GM18867 (cell line): ENCODE results near the gene RSPH3.
"Not testable (repeated sequence)": the region's sequence is repeated elsewhere in the genome, so short reads cannot be mapped to it uniquely, and the experiment has no call there.

Experiments
- ATAC-seq: cut with Tn5 transposase; IDR thresholded peaks from one replicate; pipeline ENCODE4 v1.9.1; 2021; ENCODE audit warnings: mild to moderate bottlenecking, moderate library complexity; ENCODE audit not compliant: unreplicated experiment

RSPH3 gene

GRCh38 chr6:159030168-159030567 lies 30.2 kb upstream of the RSPH3 start:
- no peak for ATAC-seq

- not testable (repeated sequence) for ATAC-seq
Observed at GRCh38 chr6:159025224-159025623, 25.2 kb upstream of the RSPH3 start.

- no peak for ATAC-seq
Observed at GRCh38 chr6:159023893-159024292, 23.9 kb upstream of the RSPH3 start.

GRCh38 chr6:159020011-159020410 lies 20.0 kb upstream of the RSPH3 start:
- ATAC-seq = no peak

- ATAC-seq = no peak
Observed at GRCh38 chr6:159017757-159018559, 18.0 kb upstream of the RSPH3 start.

GRCh38 chr6:159014406-159014805 lies 14.4 kb upstream of the RSPH3 start:
- ATAC-seq = no peak

- ATAC-seq = no peak
Observed at GRCh38 chr6:159013229-159013628, 13.2 kb upstream of the RSPH3 start.

GRCh38 chr6:159012201-159012600 lies 12.2 kb upstream of the RSPH3 start:
- no peak for ATAC-seq

GRCh38 chr6:159010037-159010612 lies 10.1 kb upstream of the RSPH3 start:
- not testable (repeated sequence) for ATAC-seq

- peak; percentile 80 for ATAC-seq
Observed at GRCh38 chr6:159008656-159009288, 8.8 kb upstream of the RSPH3 start.

GRCh38 chr6:159007510-159007909 lies 7.5 kb upstream of the RSPH3 start:
- ATAC-seq = no peak

GRCh38 chr6:159005436-159005835 lies 5.4 kb upstream of the RSPH3 start:
- ATAC-seq = no peak

- ATAC-seq = no peak
Observed at GRCh38 chr6:159004592-159004991, 4.6 kb upstream of the RSPH3 start.

- ATAC-seq = no peak
Observed at GRCh38 chr6:159002432-159003155, 2.6 kb upstream of the RSPH3 start.

GRCh38 chr6:158999154-158999665 lies 792 bp downstream of the RSPH3 start:
- peak; percentile 37 for ATAC-seq

GRCh38 chr6:158996856-158997255 lies 3.1 kb downstream of the RSPH3 start:
- no peak for ATAC-seq

GRCh38 chr6:158993639-158994038 lies 6.4 kb downstream of the RSPH3 start:
- no peak for ATAC-seq

- ATAC-seq = no peak
Observed at GRCh38 chr6:158991017-158991723, 8.8 kb downstream of the RSPH3 start.

- ATAC-seq = not testable (repeated sequence)
Observed at GRCh38 chr6:158989711-158990110, 10.3 kb downstream of the RSPH3 start.

- no peak for ATAC-seq
Observed at GRCh38 chr6:158988477-158988876, 11.5 kb downstream of the RSPH3 start.

GRCh38 chr6:158987657-158988056 lies 12.3 kb downstream of the RSPH3 start:
- ATAC-seq = no peak
